Osteocyte (in vitro differentiated cells): ENCODE data around the gene SFTA2. TPM values are rescaled to one million over a fixed set of nuclear protein-coding genes. Genes with fewer than 3 reads are reported as not detected.
"Not testable (repeated sequence)": the region's sequence is repeated elsewhere in the genome, so short reads cannot be mapped to it uniquely, and the experiment has no call there.

Source experiments
- DNase-seq: peaks from one replicate; pipeline ENCODE4 v3.0.0; 2021; ENCODE audit warnings: mixed read lengths; ENCODE audit not compliant: unreplicated experiment; ENCODE audit errors: extremely low spot score
- H3K27ac Mint-ChIP-seq: one replicate; pipeline ENCODE4 v1.8.0; 2021; ENCODE audit warnings: mild to moderate bottlenecking, mixed read lengths; ENCODE audit not compliant: unreplicated experiment
- H3K27me3 Mint-ChIP-seq: one replicate; pipeline ENCODE4 v1.8.0; 2021; ENCODE audit warnings: mixed read lengths; ENCODE audit not compliant: unreplicated experiment
- H3K36me3 Mint-ChIP-seq: one replicate; pipeline ENCODE4 v1.8.0; 2021; ENCODE audit warnings: mixed read lengths; ENCODE audit not compliant: unreplicated experiment
- H3K4me1 Mint-ChIP-seq: one replicate; pipeline ENCODE4 v1.8.0; 2021; ENCODE audit warnings: mixed read lengths; ENCODE audit not compliant: unreplicated experiment
- H3K4me3 Mint-ChIP-seq: one replicate; pipeline ENCODE4 v1.8.0; 2021; ENCODE audit warnings: mild to moderate bottlenecking, moderate library complexity, mixed read lengths; ENCODE audit not compliant: unreplicated experiment
- H3K9me3 Mint-ChIP-seq: one replicate; pipeline ENCODE4 v1.8.0; 2021; ENCODE audit warnings: mixed read lengths; ENCODE audit not compliant: unreplicated experiment
- total RNA-seq: library from RNA; stranded (reverse); gene quantifications from 2 replicates; pipeline ENCODE4 v1.2.1, GENCODE V29; 2021
- TF ChIP-seq, protein P1 (sequence below): fragments of 200-600 bp; sonication (generic); IDR thresholded peaks from 2 replicates; pipeline ENCODE4 v1.5.0; 2021; ENCODE audit warnings: antibody characterized with exemption, mild to moderate bottlenecking, moderate library complexity

The SFTA2 gene
- total RNA-seq, 1 donor from 2014 or later: not detected

DNA sequence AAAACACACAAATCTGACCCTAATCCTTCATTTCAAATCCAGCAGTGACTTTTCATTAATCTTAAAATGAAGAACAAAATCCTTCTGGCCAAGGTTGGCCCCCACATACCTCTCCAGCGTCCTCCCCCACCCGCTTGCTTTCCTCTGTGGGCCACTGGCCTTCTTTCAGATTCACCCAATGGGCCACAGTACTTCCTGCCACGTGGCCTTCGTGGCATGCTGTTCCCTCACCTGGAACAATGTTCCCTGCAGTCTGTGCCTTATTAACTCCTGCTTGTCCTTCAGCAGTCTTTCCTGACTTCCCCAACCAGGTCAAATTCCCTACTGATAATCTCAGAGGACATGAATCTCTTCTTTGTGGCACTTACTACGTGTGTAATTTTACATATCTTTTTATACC lies 29.3 kb downstream of the SFTA2 start:
- Mint-ChIP-seq H3K4me1 (peaks cover 4% of the 10 kb centered on the region), H3K27ac (peak overlapping the region; percentile 2), H3K9me3 (no peaks in the 10 kb centered on the region), H3K27me3 (no peaks in the 10 kb centered on the region), H3K4me3 (no peak overlapping the region), H3K36me3 (peaks cover 23% of the 10 kb centered on the region)
- TF ChIP-seq, protein P1, sequence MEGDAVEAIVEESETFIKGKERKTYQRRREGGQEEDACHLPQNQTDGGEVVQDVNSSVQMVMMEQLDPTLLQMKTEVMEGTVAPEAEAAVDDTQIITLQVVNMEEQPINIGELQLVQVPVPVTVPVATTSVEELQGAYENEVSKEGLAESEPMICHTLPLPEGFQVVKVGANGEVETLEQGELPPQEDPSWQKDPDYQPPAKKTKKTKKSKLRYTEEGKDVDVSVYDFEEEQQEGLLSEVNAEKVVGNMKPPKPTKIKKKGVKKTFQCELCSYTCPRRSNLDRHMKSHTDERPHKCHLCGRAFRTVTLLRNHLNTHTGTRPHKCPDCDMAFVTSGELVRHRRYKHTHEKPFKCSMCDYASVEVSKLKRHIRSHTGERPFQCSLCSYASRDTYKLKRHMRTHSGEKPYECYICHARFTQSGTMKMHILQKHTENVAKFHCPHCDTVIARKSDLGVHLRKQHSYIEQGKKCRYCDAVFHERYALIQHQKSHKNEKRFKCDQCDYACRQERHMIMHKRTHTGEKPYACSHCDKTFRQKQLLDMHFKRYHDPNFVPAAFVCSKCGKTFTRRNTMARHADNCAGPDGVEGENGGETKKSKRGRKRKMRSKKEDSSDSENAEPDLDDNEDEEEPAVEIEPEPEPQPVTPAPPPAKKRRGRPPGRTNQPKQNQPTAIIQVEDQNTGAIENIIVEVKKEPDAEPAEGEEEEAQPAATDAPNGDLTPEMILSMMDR: no peak
- no peak for DNase-seq

DNA sequence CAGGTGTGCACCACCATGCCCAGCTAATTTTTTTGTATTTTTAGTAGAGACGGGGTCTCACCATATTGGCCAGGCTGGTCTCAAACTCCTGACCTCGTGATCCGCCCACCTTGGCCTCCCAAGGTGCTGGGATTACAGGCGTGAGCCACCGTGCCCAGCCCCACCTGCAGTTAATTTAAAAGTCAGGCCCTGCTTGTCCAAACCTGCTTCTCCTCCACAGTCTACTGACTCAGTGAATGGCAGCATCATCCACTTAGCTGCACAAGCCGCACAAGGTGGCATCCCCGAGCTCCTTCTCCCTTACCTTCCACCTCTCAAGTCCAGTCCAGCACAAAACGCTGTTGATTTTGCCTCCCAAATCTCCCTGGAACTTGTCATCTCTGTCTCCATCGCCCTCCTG lies 29.8 kb downstream of the SFTA2 start:
- not testable (repeated sequence) for DNase-seq, H3K4me3 Mint-ChIP-seq, H3K9me3 Mint-ChIP-seq, H3K27me3 Mint-ChIP-seq, H3K4me1 Mint-ChIP-seq
- peak overlapping the region; percentile 2 for H3K27ac Mint-ChIP-seq
- peaks cover 23% of the 10 kb centered on the region for H3K36me3 Mint-ChIP-seq

DNA sequence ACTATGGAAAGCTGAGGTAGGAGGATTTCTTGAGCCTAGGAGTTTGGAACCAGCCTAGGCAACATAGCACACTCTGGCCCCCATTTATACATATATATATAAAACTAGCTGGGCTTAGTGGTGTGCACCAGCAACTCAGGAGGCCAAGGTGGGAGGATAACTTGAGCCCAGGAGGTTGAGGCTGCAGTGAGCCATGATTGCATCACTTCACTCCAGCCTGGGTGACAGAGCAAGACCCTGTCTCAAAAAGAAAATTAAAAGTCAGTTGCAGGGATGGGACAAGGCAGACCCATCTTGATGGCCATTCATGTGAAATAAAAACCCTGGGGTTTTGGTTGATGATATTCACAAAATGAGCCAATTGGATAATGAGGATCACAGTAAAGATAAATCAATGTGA lies 30.5 kb downstream of the SFTA2 start:
- Mint-ChIP-seq H3K27ac (no peak overlapping the region), H3K36me3 (peaks cover 29% of the 10 kb centered on the region), H3K9me3 (no peaks in the 10 kb centered on the region), H3K27me3 (no peaks in the 10 kb centered on the region), H3K4me3 (no peak overlapping the region), H3K4me1 (no peaks in the 10 kb centered on the region)
- TF ChIP-seq, protein P1: no peak
- no peak for DNase-seq

DNA sequence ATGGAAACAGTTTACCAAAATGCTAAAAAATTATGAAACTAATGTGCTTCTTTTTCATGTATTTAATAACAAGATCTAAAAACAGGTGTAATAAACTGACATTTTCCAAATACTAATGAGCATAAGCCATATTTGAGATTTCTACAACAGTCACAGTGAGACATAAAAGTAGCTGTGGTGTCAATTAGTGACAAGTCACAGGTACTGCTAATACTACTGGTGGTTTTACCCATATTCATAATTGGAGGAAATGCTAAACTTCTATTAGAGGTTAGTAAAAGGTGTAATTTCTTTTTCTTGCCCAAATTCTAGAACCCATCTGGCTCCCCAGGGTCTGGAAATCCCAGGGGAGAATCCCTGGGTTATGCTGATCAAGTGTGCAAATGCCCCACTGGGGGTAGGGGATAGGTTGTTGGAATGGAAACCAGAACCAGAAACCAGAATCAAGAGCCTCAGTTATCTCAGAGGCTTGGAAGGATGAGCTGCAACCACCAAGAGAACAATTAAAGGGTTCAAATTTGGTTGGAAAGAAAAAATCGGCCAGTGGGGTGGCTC lies 31.0 kb downstream of the SFTA2 start:
- H3K9me3 Mint-ChIP-seq: no peaks in the 10 kb centered on the region
- no peak for DNase-seq
- no peaks in the 10 kb centered on the region for H3K4me1 Mint-ChIP-seq
- no peak overlapping the region for H3K4me3 Mint-ChIP-seq
- no peak overlapping the region for H3K27ac Mint-ChIP-seq
- TF ChIP-seq, protein P1: no peak
- H3K36me3 Mint-ChIP-seq: peaks cover 31% of the 10 kb centered on the region
- H3K27me3 Mint-ChIP-seq: no peaks in the 10 kb centered on the region

DNA sequence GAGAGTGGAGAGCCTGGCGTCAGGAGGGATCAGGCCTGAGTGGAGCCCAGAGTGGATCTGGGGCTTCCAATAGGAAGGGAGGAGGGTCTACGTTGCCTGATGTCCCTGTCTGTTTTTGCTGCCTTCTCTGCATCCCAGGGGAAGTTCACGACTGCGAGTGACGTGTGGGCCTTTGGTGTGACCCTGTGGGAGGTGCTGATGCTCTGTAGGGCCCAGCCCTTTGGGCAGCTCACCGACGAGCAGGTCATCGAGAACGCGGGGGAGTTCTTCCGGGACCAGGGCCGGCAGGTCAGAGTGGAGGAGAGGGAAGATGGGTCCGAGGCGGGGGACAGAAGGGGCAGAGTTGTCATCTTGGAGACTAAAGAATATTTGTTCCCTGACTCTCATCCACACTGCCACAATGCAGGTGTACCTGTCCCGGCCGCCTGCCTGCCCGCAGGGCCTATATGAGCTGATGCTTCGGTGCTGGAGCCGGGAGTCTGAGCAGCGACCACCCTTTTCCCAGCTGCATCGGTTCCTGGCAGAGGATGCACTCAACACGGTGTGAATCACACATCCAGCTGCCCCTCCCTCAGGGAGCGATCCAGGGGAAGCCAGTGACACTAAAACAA lies 33.1 kb downstream of the SFTA2 start:
- no peak for DNase-seq
- Mint-ChIP-seq H3K4me3 (no peak overlapping the region), H3K27ac (no peak overlapping the region), H3K9me3 (no peaks in the 10 kb centered on the region), H3K4me1 (no peaks in the 10 kb centered on the region), H3K27me3 (no peaks in the 10 kb centered on the region), H3K36me3 (peaks cover 44% of the 10 kb centered on the region)
- TF ChIP-seq, protein P1: no peak
